ENCODE data around the gene ST14.

DNA sequence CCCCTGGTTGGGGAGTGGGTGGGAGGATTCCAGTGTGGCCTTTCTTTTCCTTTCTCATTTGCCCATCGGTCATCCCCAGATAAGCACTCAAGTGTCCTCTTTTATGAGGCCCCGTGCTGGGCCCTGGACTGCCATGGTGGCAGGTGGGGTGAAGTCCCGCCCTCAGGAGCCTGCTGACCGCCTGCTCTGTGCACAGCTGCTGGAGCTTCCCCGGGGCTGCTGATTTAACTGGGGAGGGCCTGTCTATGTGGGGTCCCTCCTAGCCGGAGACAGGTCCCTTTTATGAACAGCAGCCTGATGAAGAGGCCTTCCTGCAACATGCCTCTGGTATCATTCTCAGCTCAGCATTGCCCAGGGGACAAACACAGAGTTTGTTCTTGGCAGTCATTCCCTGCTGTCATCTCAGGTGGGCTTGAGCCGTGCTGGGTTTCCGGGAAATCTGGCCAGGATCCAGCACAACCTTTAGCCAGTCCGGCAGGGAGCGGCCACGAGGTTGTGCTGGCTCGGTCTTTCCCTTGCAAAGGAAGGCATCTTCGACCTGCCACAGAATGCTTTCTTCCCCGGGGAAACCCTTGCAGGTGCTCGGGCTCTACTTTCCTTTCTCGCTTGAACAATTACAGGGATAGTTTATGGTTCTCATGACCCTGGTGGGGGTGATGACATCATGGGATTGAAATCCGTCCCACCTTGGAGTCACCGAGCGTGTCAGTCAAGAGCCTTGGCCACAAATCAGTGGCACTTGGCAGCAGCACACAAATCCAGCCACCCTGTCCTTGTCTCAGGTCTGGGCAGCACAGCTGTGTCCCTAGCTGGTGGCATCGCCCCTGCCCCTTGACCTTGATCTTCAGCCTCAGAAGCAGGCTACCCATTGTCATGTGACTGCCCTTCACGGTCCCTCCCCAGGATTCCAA lies 20.1 kb downstream of the ST14 start:
- TF ChIP-seq, protein P1, sequence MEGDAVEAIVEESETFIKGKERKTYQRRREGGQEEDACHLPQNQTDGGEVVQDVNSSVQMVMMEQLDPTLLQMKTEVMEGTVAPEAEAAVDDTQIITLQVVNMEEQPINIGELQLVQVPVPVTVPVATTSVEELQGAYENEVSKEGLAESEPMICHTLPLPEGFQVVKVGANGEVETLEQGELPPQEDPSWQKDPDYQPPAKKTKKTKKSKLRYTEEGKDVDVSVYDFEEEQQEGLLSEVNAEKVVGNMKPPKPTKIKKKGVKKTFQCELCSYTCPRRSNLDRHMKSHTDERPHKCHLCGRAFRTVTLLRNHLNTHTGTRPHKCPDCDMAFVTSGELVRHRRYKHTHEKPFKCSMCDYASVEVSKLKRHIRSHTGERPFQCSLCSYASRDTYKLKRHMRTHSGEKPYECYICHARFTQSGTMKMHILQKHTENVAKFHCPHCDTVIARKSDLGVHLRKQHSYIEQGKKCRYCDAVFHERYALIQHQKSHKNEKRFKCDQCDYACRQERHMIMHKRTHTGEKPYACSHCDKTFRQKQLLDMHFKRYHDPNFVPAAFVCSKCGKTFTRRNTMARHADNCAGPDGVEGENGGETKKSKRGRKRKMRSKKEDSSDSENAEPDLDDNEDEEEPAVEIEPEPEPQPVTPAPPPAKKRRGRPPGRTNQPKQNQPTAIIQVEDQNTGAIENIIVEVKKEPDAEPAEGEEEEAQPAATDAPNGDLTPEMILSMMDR (IDR thresholded peaks at IDR 0.05) = no peak
- TF ChIP-seq ZFX (IDR thresholded peaks at IDR 0.05; ENCODE audit: borderline replicate concordance) = no peak

Data from 22Rv1 (cell line).